Activated CD4-positive, alpha-beta T cell treated with anti-CD3 and anti-CD28 coated beads, Interleukin-2, amount 50 U/mL, for 48 hours (primary cell): ENCODE results near the gene HSPB7.
"Not testable (repeated sequence)": the region's sequence is repeated elsewhere in the genome, so short reads cannot be mapped to it uniquely, and the experiment has no call there.

Experiments used
- DNase-seq, 2 experiments: peaks; one replicate each; pipeline ENCODE4 v3.0.0-alpha.2; 2020

The HSPB7 gene

GRCh38 chr1:16005597-16005996 lies 12.2 kb downstream of the HSPB7 start:
- DNase-seq: no peak

- not testable (repeated sequence) for DNase-seq
Observed at GRCh38 chr1:16001274-16001673, 16.6 kb downstream of the HSPB7 start.

GRCh38 chr1:15998929-15999328 lies 18.9 kb downstream of the HSPB7 start:
- no peak for DNase-seq

GRCh38 chr1:15997637-15998280 lies 20.1 kb downstream of the HSPB7 start:
- DNase-seq: no peak

- DNase-seq: no peak
Observed at GRCh38 chr1:15997076-15997585, 20.7 kb downstream of the HSPB7 start.

- peak; percentile 60 to 70 for DNase-seq
Observed at GRCh38 chr1:15994590-15995351, 23.1 kb downstream of the HSPB7 start.

- no peak for DNase-seq
Observed at GRCh38 chr1:15994081-15994480, 23.8 kb downstream of the HSPB7 start.

- DNase-seq: no peak
Observed at GRCh38 chr1:15993666-15994065, 24.2 kb downstream of the HSPB7 start.

- no peak for DNase-seq
Observed at GRCh38 chr1:15992582-15993500, 25.0 kb downstream of the HSPB7 start.

GRCh38 chr1:15992187-15992553 lies 25.7 kb downstream of the HSPB7 start:
- no peak for DNase-seq

GRCh38 chr1:15991427-15992186 lies 26.2 kb downstream of the HSPB7 start:
- DNase-seq: no peak

- no peak for DNase-seq
Observed at GRCh38 chr1:15989776-15990175, 28.1 kb downstream of the HSPB7 start.

- DNase-seq: no peak
Observed at GRCh38 chr1:15988856-15989736, 28.7 kb downstream of the HSPB7 start.

GRCh38 chr1:15985611-15986297 lies 32.1 kb downstream of the HSPB7 start:
- DNase-seq: peak in 1 of 2 experiments; percentile 23

GRCh38 chr1:15983275-15983674 lies 34.6 kb downstream of the HSPB7 start:
- no peak for DNase-seq

GRCh38 chr1:15981679-15982078 lies 36.2 kb downstream of the HSPB7 start:
- no peak for DNase-seq

GRCh38 chr1:15977947-15978346 lies 39.9 kb downstream of the HSPB7 start:
- DNase-seq: not testable (repeated sequence)

GRCh38 chr1:15975805-15976680 lies 41.8 kb downstream of the HSPB7 start, which contains the start of gene ZBTB17:
Gene ZBTB17, minus strand, starts transcription at chr1:15976101. Its CDS starts 27,606 bp downstream, at chr1:15948495.
- DNase-seq: peak; percentile 96

- DNase-seq: peak; percentile 79 to 83
Observed at GRCh38 chr1:15975358-15975804, 42.5 kb downstream of the HSPB7 start.
